ENCODE data around the gene VGLL2.

DNA sequence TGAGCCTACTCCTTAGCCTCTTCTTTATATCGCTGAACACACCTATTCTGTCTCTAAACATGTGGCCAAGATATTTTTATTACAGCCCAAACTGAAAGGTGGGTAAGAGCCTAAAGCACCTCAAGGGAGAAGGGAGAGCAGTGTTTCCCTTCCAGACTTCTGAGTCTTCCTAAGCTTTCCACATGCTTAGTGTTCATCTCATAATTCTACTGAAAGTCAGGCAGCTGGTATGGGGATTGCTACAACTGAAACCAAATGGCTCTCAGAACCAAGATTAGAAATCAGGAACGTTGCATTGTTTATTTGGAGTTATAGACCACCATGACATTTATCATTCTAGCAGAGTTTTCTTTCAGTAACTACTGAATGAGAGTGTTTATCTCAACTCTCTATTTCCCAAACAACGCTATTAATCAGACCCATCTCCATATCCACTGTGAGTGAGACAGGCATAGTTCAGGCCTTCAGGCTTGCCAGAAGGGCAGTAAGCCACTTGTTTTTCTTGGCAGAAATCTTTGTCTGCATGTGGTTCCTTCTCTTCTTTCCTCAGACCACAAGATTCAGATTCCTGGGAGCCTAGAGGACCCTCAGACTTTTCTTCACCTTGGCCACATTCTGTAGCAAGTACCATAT lies 22.8 kb downstream of the VGLL2 start:
- TF ChIP-seq, protein P1, sequence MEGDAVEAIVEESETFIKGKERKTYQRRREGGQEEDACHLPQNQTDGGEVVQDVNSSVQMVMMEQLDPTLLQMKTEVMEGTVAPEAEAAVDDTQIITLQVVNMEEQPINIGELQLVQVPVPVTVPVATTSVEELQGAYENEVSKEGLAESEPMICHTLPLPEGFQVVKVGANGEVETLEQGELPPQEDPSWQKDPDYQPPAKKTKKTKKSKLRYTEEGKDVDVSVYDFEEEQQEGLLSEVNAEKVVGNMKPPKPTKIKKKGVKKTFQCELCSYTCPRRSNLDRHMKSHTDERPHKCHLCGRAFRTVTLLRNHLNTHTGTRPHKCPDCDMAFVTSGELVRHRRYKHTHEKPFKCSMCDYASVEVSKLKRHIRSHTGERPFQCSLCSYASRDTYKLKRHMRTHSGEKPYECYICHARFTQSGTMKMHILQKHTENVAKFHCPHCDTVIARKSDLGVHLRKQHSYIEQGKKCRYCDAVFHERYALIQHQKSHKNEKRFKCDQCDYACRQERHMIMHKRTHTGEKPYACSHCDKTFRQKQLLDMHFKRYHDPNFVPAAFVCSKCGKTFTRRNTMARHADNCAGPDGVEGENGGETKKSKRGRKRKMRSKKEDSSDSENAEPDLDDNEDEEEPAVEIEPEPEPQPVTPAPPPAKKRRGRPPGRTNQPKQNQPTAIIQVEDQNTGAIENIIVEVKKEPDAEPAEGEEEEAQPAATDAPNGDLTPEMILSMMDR (IDR thresholded peaks at IDR 0.05) = no peak
- TF ChIP-seq POLR2A (IDR thresholded peaks at IDR 0.05) = no peak

Measured in uterus (tissue), 2 donors.